GM19463 (cell line): ENCODE data around the gene KMT2C.

Experiments used
- ATAC-seq: cut with Tn5 transposase; IDR thresholded peaks from one replicate; pipeline ENCODE4 v1.9.1; 2021; ENCODE audit warnings: mild to moderate bottlenecking, moderate library complexity; ENCODE audit not compliant: unreplicated experiment

The KMT2C gene

GRCh38 chr7:152148706-152149105 lies 287.1 kb downstream of the KMT2C start:
- no peak for ATAC-seq

GRCh38 chr7:152145853-152146466 lies 289.8 kb downstream of the KMT2C start:
- no peak for ATAC-seq

- no peak for ATAC-seq
Observed at GRCh38 chr7:152144557-152145245, 291.1 kb downstream of the KMT2C start.

GRCh38 chr7:152142976-152143595 lies 292.7 kb downstream of the KMT2C start:
- no peak for ATAC-seq

GRCh38 chr7:152140560-152140959 lies 295.2 kb downstream of the KMT2C start:
- ATAC-seq = no peak

GRCh38 chr7:152140067-152140466 lies 295.7 kb downstream of the KMT2C start:
- no peak for ATAC-seq

- ATAC-seq = no peak
Observed at GRCh38 chr7:152137476-152138025, 298.3 kb downstream of the KMT2C start.

- ATAC-seq = no peak
Observed at GRCh38 chr7:152136686-152137085, 299.1 kb downstream of the KMT2C start.

GRCh38 chr7:152133804-152134203 lies 302.0 kb downstream of the KMT2C start:
- ATAC-seq = no peak

GRCh38 chr7:152132812-152133211 lies 303.0 kb downstream of the KMT2C start:
- ATAC-seq = no peak

GRCh38 chr7:152131981-152132494 lies 303.8 kb downstream of the KMT2C start:
- ATAC-seq = no peak

GRCh38 chr7:152130658-152131590 lies 304.9 kb downstream of the KMT2C start:
- ATAC-seq = no peak

GRCh38 chr7:152129682-152130081 lies 306.1 kb downstream of the KMT2C start:
- ATAC-seq = no peak

- ATAC-seq = no peak
Observed at GRCh38 chr7:152128741-152129461, 306.9 kb downstream of the KMT2C start.

GRCh38 chr7:152128252-152128651 lies 307.6 kb downstream of the KMT2C start:
- no peak for ATAC-seq

- no peak for ATAC-seq
Observed at GRCh38 chr7:152127229-152127628, 308.6 kb downstream of the KMT2C start.

GRCh38 chr7:152126741-152127140 lies 309.1 kb downstream of the KMT2C start:
- no peak for ATAC-seq

- no peak for ATAC-seq
Observed at GRCh38 chr7:152122540-152122939, 313.3 kb downstream of the KMT2C start.

- no peak for ATAC-seq
Observed at GRCh38 chr7:152121432-152121831, 314.4 kb downstream of the KMT2C start.

GRCh38 chr7:152120776-152121175 lies 315.0 kb downstream of the KMT2C start:
- no peak for ATAC-seq
